ENCODE results near the gene MBD3L5.

- TF ChIP-seq EZH2phosphoT487 (IDR thresholded peaks at IDR 0.05; ENCODE audit: borderline replicate concordance) = no peak
- no peak for TF ChIP-seq CTCF (conservative IDR thresholded peaks at IDR 0.05; ENCODE audit: low read length)
These were observed 38.9 kb downstream of the MBD3L5 start, which contains the start of gene ZNF557 for GRCh38 chr19:7069042-7069903.
